GM12865 (cell line): ENCODE measurements around the gene DHRS7B.
"Not testable (repeated sequence)": the region's sequence is repeated elsewhere in the genome, so short reads cannot be mapped to it uniquely, and the experiment has no call there.

Source experiments
- DNase-seq: peaks from one replicate; pipeline ENCODE4 v3.0.0; 2010; ENCODE audit warnings: low read depth
- H3K4me3 ChIP-seq: 2 replicates; pipeline ENCODE4 v1.5.1; 2011; ENCODE audit warnings: mild to moderate bottlenecking, low read depth, low read length, control low read depth
- CTCF ChIP-seq: IDR thresholded peaks from 2 replicates; pipeline ENCODE4 v1.5.1; 2011; ENCODE audit warnings: low read length, control low read depth, low read depth, inconsistent platforms; ENCODE audit not compliant: insufficient read depth; ENCODE audit errors: missing control alignments

DHRS7B gene

GRCh38 chr17:21113049-21113690 is 13.6 kb upstream of the DHRS7B start:
- no peak for TF ChIP-seq CTCF
- DNase-seq, result no peak
- H3K4me3 ChIP-seq, result no peak overlapping the region

GRCh38 chr17:21113716-21114115 is 13.0 kb upstream of the DHRS7B start:
- no peak for DNase-seq
- no peak overlapping the region for H3K4me3 ChIP-seq
- TF ChIP-seq CTCF, result no peak

GRCh38 chr17:21114791-21115190 is 12.0 kb upstream of the DHRS7B start:
- not testable (repeated sequence) for DNase-seq, H3K4me3 ChIP-seq

GRCh38 chr17:21119247-21119918 is 7.4 kb upstream of the DHRS7B start:
- peak; percentile 83 for DNase-seq
- TF ChIP-seq CTCF, result peak; percentile 94
- no peak overlapping the region for H3K4me3 ChIP-seq

GRCh38 chr17:21119919-21120249 is 6.9 kb upstream of the DHRS7B start:
- no peak overlapping the region for H3K4me3 ChIP-seq
- no peak for DNase-seq
- no peak for TF ChIP-seq CTCF

- no peak overlapping the region for H3K4me3 ChIP-seq
- peak; percentile 22 for DNase-seq
- no peak for TF ChIP-seq CTCF
Measured at GRCh38 chr17:21124086-21124485, 2.7 kb upstream of the DHRS7B start.

GRCh38 chr17:21124517-21124916 is 2.2 kb upstream of the DHRS7B start:
- not testable (repeated sequence) for DNase-seq, H3K4me3 ChIP-seq

- peak; percentile 19 for DNase-seq
- no peak for TF ChIP-seq CTCF
- H3K4me3 ChIP-seq, result peak overlapping the region; percentile 89
Measured at GRCh38 chr17:21125862-21126261, 902 bp upstream of the DHRS7B start.
